ENCODE results near the gene HDGFL2. TPM values are rescaled to one million over a fixed set of nuclear protein-coding genes. Genes with fewer than 3 reads are reported as not detected.
A peak's percentile ranks its signal among the peaks of the same experiment; 100 is the strongest.
"Not testable (repeated sequence)": the region's sequence is repeated elsewhere in the genome, so short reads cannot be mapped to it uniquely, and the experiment has no call there.

The HDGFL2 gene
- total and polyA plus RNA-seq, 5 experiments from 2014 or later, result 15.0 to 40.0 (median 25.3) TPM

GRCh38 chr19:4519172-4519496, 47.0 kb downstream of the HDGFL2 start:
- POLR2A ChIA-PET, result interaction anchor here (0.6 kb wide), 1 partner anchor 468 kb away, joined by 3 read pairs; no protein-coding TSS in a partner anchor
- peak overlapping the region in 1 of 10 donors; percentile 40 for H3K27ac Mint-ChIP-seq
- DNase-seq, result no peak

GRCh38 chr19:4519521-4520277, 47.6 kb downstream of the HDGFL2 start:
- H3K27me3 Mint-ChIP-seq, result peaks cover 0 to 21% (median 9%) of the 10 kb centered on the region in 5 donors
- H3K4me1 Mint-ChIP-seq, result peaks cover 0 to 2% (median 0%) of the 10 kb centered on the region in 4 donors
- POLR2A ChIA-PET, result no interaction called here
- no peak for ATAC-seq
- H3K9me3 Mint-ChIP-seq, result no peaks in the 10 kb centered on the region
- H3K36me3 Mint-ChIP-seq, result no peaks in the 10 kb centered on the region
- no peak for DNase-seq
- no peak overlapping the region for H3K27ac Mint-ChIP-seq
- no peak overlapping the region for H3K4me3 Mint-ChIP-seq

More at GRCh38 chr19:4519172-4519496, 47.0 kb downstream of the HDGFL2 start:
- no peak for ATAC-seq
- Mint-ChIP-seq H3K4me3 (no peak overlapping the region), H3K36me3 (no peaks in the 10 kb centered on the region), H3K27me3 (peaks cover 0 to 21% (median 9%) of the 10 kb centered on the region in 5 donors), H3K9me3 (no peaks in the 10 kb centered on the region), H3K4me1 (peaks cover 0 to 2% (median 0%) of the 10 kb centered on the region in 4 donors)

GRCh38 chr19:4521170-4521887, 49.2 kb downstream of the HDGFL2 start:
- Mint-ChIP-seq H3K9me3 (no peaks in the 10 kb centered on the region), H3K27ac (peak overlapping the region in 4 of 10 donors; percentile 15 to 86 (median 47)), H3K4me3 (no peak overlapping the region), H3K27me3 (peaks cover 0 to 19% (median 9%) of the 10 kb centered on the region in 5 donors), H3K4me1 (peaks cover 0 to 2% (median 0%) of the 10 kb centered on the region in 4 donors), H3K36me3 (no peaks in the 10 kb centered on the region)
- POLR2A ChIA-PET, result no interaction called here
- no peak for ATAC-seq
- no peak for DNase-seq

- H3K36me3 Mint-ChIP-seq, result no peaks in the 10 kb centered on the region
- ATAC-seq, result no peak
- H3K27me3 Mint-ChIP-seq, result peaks cover 0 to 19% (median 9%) of the 10 kb centered on the region in 5 donors
- H3K4me3 Mint-ChIP-seq, result no peak overlapping the region
- POLR2A ChIA-PET, result no interaction called here
- peak overlapping the region in 1 of 10 donors; percentile 79 for H3K27ac Mint-ChIP-seq
- H3K4me1 Mint-ChIP-seq, result peaks cover 0 to 2% (median 0%) of the 10 kb centered on the region in 4 donors
- no peaks in the 10 kb centered on the region for H3K9me3 Mint-ChIP-seq
- no peak for DNase-seq
These were observed 49.8 kb downstream of the HDGFL2 start for GRCh38 chr19:4521888-4522242.

GRCh38 chr19:4522291-4523002, 50.4 kb downstream of the HDGFL2 start:
- no peaks in the 10 kb centered on the region for H3K36me3 Mint-ChIP-seq
- H3K27me3 Mint-ChIP-seq, result peaks cover 0 to 19% (median 9%) of the 10 kb centered on the region in 5 donors
- H3K27ac Mint-ChIP-seq, result peak overlapping the region in 1 of 10 donors; percentile 40
- DNase-seq, result no peak
- H3K4me1 Mint-ChIP-seq, result peaks cover 0 to 2% (median 0%) of the 10 kb centered on the region in 4 donors
- H3K9me3 Mint-ChIP-seq, result no peaks in the 10 kb centered on the region
- H3K4me3 Mint-ChIP-seq, result no peak overlapping the region
- no peak for ATAC-seq
- POLR2A ChIA-PET, result no interaction called here

- Mint-ChIP-seq H3K27ac (no peak overlapping the region), H3K4me3 (no peak overlapping the region), H3K27me3 (peaks cover 0 to 19% (median 7%) of the 10 kb centered on the region in 5 donors), H3K4me1 (peaks cover 0 to 2% (median 0%) of the 10 kb centered on the region in 4 donors), H3K36me3 (no peaks in the 10 kb centered on the region), H3K9me3 (no peaks in the 10 kb centered on the region)
- DNase-seq (peak in 2 of 10 donors; percentile 10 to 16), ATAC-seq (no peak)
- POLR2A ChIA-PET, result no interaction called here
These were observed 51.4 kb downstream of the HDGFL2 start for GRCh38 chr19:4523306-4524110.

GRCh38 chr19:4524808-4525562, 52.9 kb downstream of the HDGFL2 start:
- Mint-ChIP-seq H3K4me3 (no peak overlapping the region), H3K9me3 (no peaks in the 10 kb centered on the region), H3K36me3 (no peaks in the 10 kb centered on the region), H3K27me3 (peaks cover 0 to 11% (median 0%) of the 10 kb centered on the region in 5 donors), H3K27ac (no peak overlapping the region), H3K4me1 (no peaks in the 10 kb centered on the region)
- DNase-seq (peak; percentile 38 to 81 (median 56)), ATAC-seq (peak; percentile 74 to 78)
- POLR2A ChIA-PET, result interaction anchor here (1.0 to 1.4 kb wide), 3 partner anchors 9 to 258 kb away, joined by 3 to 6 read pairs (median 3); partner anchors contain the start of gene PLIN5

- no peaks in the 10 kb centered on the region for H3K36me3 Mint-ChIP-seq
- peaks cover 0 to 11% (median 0%) of the 10 kb centered on the region in 5 donors for H3K27me3 Mint-ChIP-seq
- POLR2A ChIA-PET, result interaction anchor here (1.0 to 1.4 kb wide), 3 partner anchors 9 to 258 kb away, joined by 3 to 6 read pairs (median 3); partner anchors contain the start of gene PLIN5
- H3K27ac Mint-ChIP-seq, result no peak overlapping the region
- ATAC-seq (no peak), DNase-seq (no peak)
- H3K9me3 Mint-ChIP-seq, result no peaks in the 10 kb centered on the region
- no peaks in the 10 kb centered on the region for H3K4me1 Mint-ChIP-seq
- no peak overlapping the region for H3K4me3 Mint-ChIP-seq
These were observed 53.5 kb downstream of the HDGFL2 start for GRCh38 chr19:4525563-4526002.

- H3K4me3 Mint-ChIP-seq, DNase-seq, H3K36me3 Mint-ChIP-seq, H3K27ac Mint-ChIP-seq, H3K27me3 Mint-ChIP-seq, H3K9me3 Mint-ChIP-seq, H3K4me1 Mint-ChIP-seq, ATAC-seq, POLR2A ChIA-PET: not testable (repeated sequence)
These were observed 55.3 kb downstream of the HDGFL2 start for GRCh38 chr19:4527377-4527776.

- no peak overlapping the region for H3K27ac Mint-ChIP-seq
- no peaks in the 10 kb centered on the region for H3K9me3 Mint-ChIP-seq
- peaks cover 0 to 5% (median 3%) of the 10 kb centered on the region in 5 donors for H3K27me3 Mint-ChIP-seq
- DNase-seq, result no peak
- POLR2A ChIA-PET, result no interaction called here
- H3K36me3 Mint-ChIP-seq, result no peaks in the 10 kb centered on the region
- no peak overlapping the region for H3K4me3 Mint-ChIP-seq
- H3K4me1 Mint-ChIP-seq, result no peaks in the 10 kb centered on the region
- no peak for ATAC-seq
These were observed 56.7 kb downstream of the HDGFL2 start for GRCh38 chr19:4528843-4529242.

GRCh38 chr19:4529924-4530522, 57.9 kb downstream of the HDGFL2 start:
- no peak for ATAC-seq
- H3K4me3 Mint-ChIP-seq, result peak overlapping the region in 1 of 10 donors; percentile 52

More at GRCh38 chr19:4529924-4530522, 57.9 kb downstream of the HDGFL2 start:
- peaks cover 0 to 7% (median 3%) of the 10 kb centered on the region in 5 donors for H3K27me3 Mint-ChIP-seq
- peaks cover 0 to 3% (median 0%) of the 10 kb centered on the region in 4 donors for H3K4me1 Mint-ChIP-seq
- H3K9me3 Mint-ChIP-seq, result no peaks in the 10 kb centered on the region
- POLR2A ChIA-PET, result no interaction called here
- H3K27ac Mint-ChIP-seq, result no peak overlapping the region
- no peak for DNase-seq
- no peaks in the 10 kb centered on the region for H3K36me3 Mint-ChIP-seq
